Activated B cell treated with CpG ODN at 0.5 μM for 24 hours (primary cell): ENCODE data around the gene NUDT3. TPM values are rescaled to one million over a fixed set of nuclear protein-coding genes. Genes with fewer than 3 reads are reported as not detected.
A peak's percentile ranks its signal among the peaks of the same experiment; 100 is the strongest.

Source experiments
- ATAC-seq: fragments of 200-7000 bp; cut with Tn5 transposase; one replicate; pipeline ENCODE4 v1.10.0; 2021; ENCODE audit warnings: low read depth, mild to moderate bottlenecking, moderate library complexity
- CTCF ChIA-PET: fragments of 350-600 bp; sonication (Branson Sonifier 250); formaldehyde crosslinking; loops from one replicate; lab custom pipeline; 2021; ENCODE audit warnings: antibody characterized with exemption; lab: Charles Lee
- POLR2A ChIA-PET: fragments of 350-600 bp; sonication (Branson Sonifier 250); formaldehyde crosslinking; loops from one replicate; lab custom pipeline; 2021; ENCODE audit warnings: antibody characterized with exemption; lab: Charles Lee
- DNase-seq: peaks from one replicate; pipeline ENCODE4 v3.0.0; 2022
- H3K27ac Mint-ChIP-seq: one replicate; pipeline ENCODE4 v1.8.0; 2020; ENCODE audit warnings: mixed read lengths
- H3K27me3 Mint-ChIP-seq: one replicate; pipeline ENCODE4 v1.8.0; 2021; ENCODE audit warnings: mixed read lengths
- H3K36me3 Mint-ChIP-seq: one replicate; pipeline ENCODE4 v1.8.0; 2021; ENCODE audit warnings: low read depth, mixed read lengths
- H3K4me1 Mint-ChIP-seq: one replicate; pipeline ENCODE4 v1.8.0; 2021; ENCODE audit warnings: mixed read lengths
- H3K4me3 Mint-ChIP-seq: one replicate; pipeline ENCODE4 v1.8.0; 2020; ENCODE audit warnings: mild to moderate bottlenecking, mixed read lengths
- H3K9me3 Mint-ChIP-seq: one replicate; pipeline ENCODE4 v1.8.0; 2020; ENCODE audit warnings: mixed read lengths
- intact Hi-C: fragments of 100-400 bp; cut with micrococcal nuclease; formaldehyde crosslinking; loops from one replicate; pipeline ENCODE4 v1.15.1; 2024
- total RNA-seq: library from RNA; stranded (reverse); gene quantifications from 2 replicates; pipeline ENCODE4 v1.2.3, GENCODE V29; 2022
- TF ChIP-seq, protein P1 (sequence below): fragments of 200-600 bp; IDR thresholded peaks from one replicate; pipeline ENCODE4 v1.8.0; 2022; ENCODE audit warnings: antibody characterized with exemption, mild to moderate bottlenecking

Gene NUDT3
- total RNA-seq, 1 donor from 2014 or later = 27.0 TPM

DNA sequence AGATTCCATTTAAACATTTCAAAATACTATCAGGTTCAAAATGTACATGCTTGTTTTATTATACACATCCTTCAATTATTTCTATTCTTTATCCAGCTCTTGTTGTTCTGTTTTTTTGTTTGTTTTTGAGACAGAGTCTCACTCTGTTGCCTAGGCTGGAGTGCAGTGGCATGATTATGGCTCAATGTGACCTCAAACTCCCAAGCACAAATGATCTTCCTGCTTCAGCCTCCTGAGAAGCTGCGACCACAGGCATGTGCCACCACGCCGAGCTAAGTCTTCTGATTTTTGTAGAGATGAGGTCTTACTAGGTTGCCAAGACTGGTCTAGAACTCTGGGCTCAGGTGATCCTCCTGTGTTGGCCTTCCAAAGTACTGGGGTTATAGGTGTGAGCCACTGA is 99.5 kb downstream of the NUDT3 start:
- Mint-ChIP-seq H3K9me3 (no peaks in the 10 kb centered on the region), H3K4me1 (peaks cover 59% of the 10 kb centered on the region), H3K36me3 (peaks cover 39% of the 10 kb centered on the region), H3K27ac (no peak overlapping the region), H3K4me3 (no peak overlapping the region), H3K27me3 (no peaks in the 10 kb centered on the region)
- TF ChIP-seq, protein P1, sequence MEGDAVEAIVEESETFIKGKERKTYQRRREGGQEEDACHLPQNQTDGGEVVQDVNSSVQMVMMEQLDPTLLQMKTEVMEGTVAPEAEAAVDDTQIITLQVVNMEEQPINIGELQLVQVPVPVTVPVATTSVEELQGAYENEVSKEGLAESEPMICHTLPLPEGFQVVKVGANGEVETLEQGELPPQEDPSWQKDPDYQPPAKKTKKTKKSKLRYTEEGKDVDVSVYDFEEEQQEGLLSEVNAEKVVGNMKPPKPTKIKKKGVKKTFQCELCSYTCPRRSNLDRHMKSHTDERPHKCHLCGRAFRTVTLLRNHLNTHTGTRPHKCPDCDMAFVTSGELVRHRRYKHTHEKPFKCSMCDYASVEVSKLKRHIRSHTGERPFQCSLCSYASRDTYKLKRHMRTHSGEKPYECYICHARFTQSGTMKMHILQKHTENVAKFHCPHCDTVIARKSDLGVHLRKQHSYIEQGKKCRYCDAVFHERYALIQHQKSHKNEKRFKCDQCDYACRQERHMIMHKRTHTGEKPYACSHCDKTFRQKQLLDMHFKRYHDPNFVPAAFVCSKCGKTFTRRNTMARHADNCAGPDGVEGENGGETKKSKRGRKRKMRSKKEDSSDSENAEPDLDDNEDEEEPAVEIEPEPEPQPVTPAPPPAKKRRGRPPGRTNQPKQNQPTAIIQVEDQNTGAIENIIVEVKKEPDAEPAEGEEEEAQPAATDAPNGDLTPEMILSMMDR = no peak
- intact Hi-C loops = no loop called here
- no peak for DNase-seq
- ATAC-seq = no peak
- ChIA-PET POLR2A (no interaction called here), CTCF (no interaction called here)

DNA sequence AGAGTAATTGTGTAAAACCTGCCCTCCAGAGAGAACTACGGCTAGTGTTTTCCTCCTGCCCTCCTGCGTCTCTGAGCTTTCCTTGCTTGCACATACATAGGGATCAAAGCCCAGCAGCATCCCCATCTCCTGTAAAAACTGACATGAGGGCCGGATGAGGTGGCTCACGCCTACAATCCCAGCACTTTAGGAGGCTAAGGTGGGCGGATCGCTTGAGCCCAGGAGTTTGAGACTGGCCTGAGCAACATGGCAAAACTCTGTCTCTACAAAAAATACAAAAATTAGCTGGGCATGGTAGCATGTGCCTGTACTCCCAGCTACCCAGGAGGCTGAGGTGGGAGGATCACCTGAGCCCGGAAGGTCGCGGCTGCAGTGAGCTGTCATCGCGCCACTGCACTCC is 103.3 kb downstream of the NUDT3 start:
- CTCF ChIA-PET = no interaction called here
- Mint-ChIP-seq H3K27ac (peak overlapping the region; percentile 39), H3K36me3 (peaks cover 65% of the 10 kb centered on the region), H3K27me3 (no peaks in the 10 kb centered on the region), H3K4me1 (peaks cover 56% of the 10 kb centered on the region), H3K4me3 (no peak overlapping the region), H3K9me3 (no peaks in the 10 kb centered on the region)
- intact Hi-C loops = no loop called here
- TF ChIP-seq, protein P1 = no peak
- DNase-seq = no peak
- POLR2A ChIA-PET = no interaction called here
- ATAC-seq = no peak

DNA sequence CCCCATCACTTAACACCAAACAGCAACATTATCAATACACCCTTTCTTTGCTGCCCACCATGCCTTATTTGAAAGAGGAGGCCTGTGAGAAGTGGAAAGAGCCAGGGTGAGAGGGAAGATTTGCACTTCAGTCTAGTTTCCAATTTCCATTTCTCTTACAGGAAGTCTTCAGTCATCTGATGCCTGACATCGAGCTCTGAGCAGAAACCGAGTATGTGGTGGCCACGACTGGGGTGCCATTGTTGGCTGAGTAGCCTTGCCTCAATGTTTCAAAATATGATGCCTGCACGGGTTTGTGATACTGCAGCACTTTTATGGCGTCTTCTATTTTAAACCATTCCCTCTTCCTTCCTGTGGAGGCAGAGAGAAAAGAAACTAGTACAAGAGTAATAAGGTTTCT is 103.9 kb downstream of the NUDT3 start:
- no peak for DNase-seq
- ATAC-seq = no peak
- no peaks in the 10 kb centered on the region for H3K27me3 Mint-ChIP-seq
- H3K27ac Mint-ChIP-seq = peak overlapping the region; percentile 39
- ChIA-PET CTCF (no interaction called here), POLR2A (no interaction called here)
- peaks cover 64% of the 10 kb centered on the region for H3K36me3 Mint-ChIP-seq
- H3K4me1 Mint-ChIP-seq = peaks cover 53% of the 10 kb centered on the region
- TF ChIP-seq, protein P1 = no peak
- no peaks in the 10 kb centered on the region for H3K9me3 Mint-ChIP-seq
- intact Hi-C loops = no loop called here
- no peak overlapping the region for H3K4me3 Mint-ChIP-seq

DNA sequence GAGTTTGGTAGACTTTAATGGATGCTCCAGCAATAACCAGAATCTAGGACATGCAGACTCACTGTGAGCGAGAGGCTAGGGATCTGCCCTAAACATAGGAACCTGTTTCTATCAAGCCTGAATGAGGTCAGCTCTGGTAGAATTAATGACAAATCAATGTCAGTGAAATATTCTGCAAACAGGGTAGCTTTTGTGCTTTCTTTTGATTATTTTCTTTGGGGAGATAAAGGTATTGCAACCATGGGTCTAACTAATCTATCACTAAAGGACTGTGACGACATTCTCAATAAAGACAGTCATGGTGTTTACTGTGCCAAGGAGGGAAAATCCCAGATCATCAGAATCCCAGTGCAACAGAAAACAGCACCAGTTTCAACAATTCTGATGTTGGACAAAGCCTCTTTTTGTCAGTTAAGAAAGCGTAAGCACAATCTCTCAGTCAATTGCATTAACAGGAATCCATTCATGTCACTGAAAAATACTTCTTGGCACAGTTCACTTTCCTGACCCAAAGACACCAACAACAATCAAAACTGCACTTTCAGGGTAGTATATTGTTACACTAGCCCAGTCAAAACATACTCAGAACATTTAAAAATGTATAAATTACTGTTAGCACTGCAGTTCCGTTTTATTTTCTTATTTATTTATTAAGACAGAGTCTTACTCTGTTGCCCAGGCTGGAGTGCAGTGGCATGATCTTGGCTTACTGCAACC is 106.9 kb downstream of the NUDT3 start:
- Mint-ChIP-seq H3K4me3 (no peak overlapping the region), H3K9me3 (no peaks in the 10 kb centered on the region), H3K27me3 (no peaks in the 10 kb centered on the region), H3K27ac (peak overlapping the region; percentile 19), H3K36me3 (peaks cover 59% of the 10 kb centered on the region), H3K4me1 (peaks cover 46% of the 10 kb centered on the region)
- ChIA-PET CTCF (no interaction called here), POLR2A (no interaction called here)
- no peak for ATAC-seq
- intact Hi-C loops = no loop called here
- no peak for DNase-seq
- TF ChIP-seq, protein P1 = no peak

DNA sequence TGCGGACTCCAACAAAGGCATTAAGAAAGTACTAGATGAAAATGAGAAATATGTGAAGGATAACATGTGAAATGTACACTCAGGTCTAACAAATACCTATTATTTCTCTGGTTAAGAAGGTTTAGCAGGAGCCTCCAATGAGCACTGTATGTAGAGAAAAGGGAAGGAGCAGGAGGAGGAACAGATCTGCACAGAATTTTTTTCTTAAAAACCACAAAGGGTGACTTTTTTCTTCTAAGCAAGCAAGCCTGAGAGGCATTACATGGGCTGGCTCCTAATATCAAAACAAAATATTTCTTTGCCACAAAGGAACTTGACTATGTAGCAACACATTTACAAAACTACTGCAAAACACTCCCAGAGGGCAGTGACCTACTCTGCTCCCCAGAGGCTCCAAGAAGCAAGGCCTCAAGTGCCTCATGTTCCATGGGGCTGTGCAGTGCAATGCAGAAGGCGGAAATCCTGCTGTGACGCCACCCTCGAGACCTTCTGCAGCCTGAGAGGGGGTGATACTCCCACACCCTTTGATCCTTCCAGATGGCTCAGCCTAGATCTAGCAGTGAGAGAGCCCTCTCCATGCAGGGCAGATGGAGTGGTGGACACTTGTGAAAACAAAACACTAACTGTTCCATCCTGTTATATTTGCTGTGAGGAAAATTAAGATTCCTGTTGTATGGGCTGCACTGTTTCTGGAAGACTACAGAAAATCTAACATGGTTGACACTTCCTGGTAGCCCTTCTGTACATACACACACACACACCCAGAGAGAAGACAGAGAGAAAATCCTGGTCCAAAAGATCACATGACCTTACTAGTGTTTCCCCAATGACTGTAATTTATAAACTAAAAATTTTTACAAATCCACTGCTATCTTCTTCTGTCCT is 107.7 kb downstream of the NUDT3 start:
- POLR2A ChIA-PET = interaction anchor here (0.6 kb wide), 2 partner anchors 24 to 36 kb away, joined by 3 read pairs; no protein-coding TSS in a partner anchor
- intact Hi-C loops = no loop called here

More for the DNA sequence above, 107.7 kb downstream of the NUDT3 start:
- Mint-ChIP-seq H3K4me1 (peaks cover 45% of the 10 kb centered on the region), H3K27me3 (no peaks in the 10 kb centered on the region), H3K4me3 (no peak overlapping the region), H3K36me3 (peaks cover 60% of the 10 kb centered on the region), H3K9me3 (no peaks in the 10 kb centered on the region), H3K27ac (peak overlapping the region; percentile 71)
- ATAC-seq (peak; percentile 90), DNase-seq (no peak)
- CTCF ChIA-PET = no interaction called here
- TF ChIP-seq, protein P1 = no peak
